Endothelial cell (in vitro differentiated cells): ENCODE results near the gene NEK1. TPM values are rescaled to one million over a fixed set of nuclear protein-coding genes. Genes with fewer than 3 reads are reported as not detected.

ENCODE experiments used
- DNase-seq: peaks from one replicate; pipeline ENCODE4 v3.0.0; 2021; ENCODE audit warnings: low spot score
- H3K27ac Mint-ChIP-seq: one replicate; pipeline ENCODE4 v1.8.0; 2021; ENCODE audit warnings: mixed read lengths, inconsistent platforms; ENCODE audit not compliant: unreplicated experiment
- H3K27me3 Mint-ChIP-seq: one replicate; pipeline ENCODE4 v1.8.0; 2021; ENCODE audit warnings: mild to moderate bottlenecking, moderate library complexity, mixed read lengths, inconsistent platforms; ENCODE audit not compliant: unreplicated experiment
- H3K36me3 Mint-ChIP-seq: one replicate; pipeline ENCODE4 v1.8.0; 2021; ENCODE audit warnings: mild to moderate bottlenecking, low read depth, mixed read lengths, inconsistent platforms; ENCODE audit not compliant: unreplicated experiment
- H3K4me1 Mint-ChIP-seq: one replicate; pipeline ENCODE4 v1.8.0; 2021; ENCODE audit warnings: mild to moderate bottlenecking, mixed read lengths, inconsistent platforms; ENCODE audit not compliant: unreplicated experiment
- H3K4me3 Mint-ChIP-seq: one replicate; pipeline ENCODE4 v1.8.0; 2021; ENCODE audit warnings: mild to moderate bottlenecking, mixed read lengths, inconsistent platforms; ENCODE audit not compliant: unreplicated experiment
- H3K9me3 Mint-ChIP-seq: one replicate; pipeline ENCODE4 v1.8.0; 2021; ENCODE audit warnings: mixed read lengths, inconsistent platforms; ENCODE audit not compliant: unreplicated experiment
- CTCF ChIP-seq: fragments of 200-600 bp; sonication (generic); IDR thresholded peaks from one replicate; pipeline ENCODE4 v1.5.0; 2021; ENCODE audit warnings: antibody characterized with exemption; ENCODE audit not compliant: unreplicated experiment
- total RNA-seq: library from RNA; stranded (reverse); fragmentation: NEBNext Ultra II Directional; extraction: Animal tissue kit (Norgen Biotek cat#: 25700); gene quantifications from one replicate; pipeline ENCODE4 v1.2.1, GENCODE V29; 2021; ENCODE audit not compliant: unreplicated experiment

Gene NEK1
- total RNA-seq, 1 donor from 2014 or later = 12.5 TPM

- Mint-ChIP-seq H3K36me3 (peaks cover 8% of the 10 kb centered on the region), H3K27me3 (no peaks in the 10 kb centered on the region), H3K9me3 (no peaks in the 10 kb centered on the region), H3K4me1 (no peaks in the 10 kb centered on the region), H3K4me3 (no peak overlapping the region), H3K27ac (no peak overlapping the region)
- no peak for TF ChIP-seq CTCF
- no peak for DNase-seq
These were observed 38.0 kb upstream of the NEK1 start for GRCh38 chr4:169650227-169650936.

GRCh38 chr4:169649545-169650226 lies 37.3 kb upstream of the NEK1 start:
- Mint-ChIP-seq H3K27me3 (no peaks in the 10 kb centered on the region), H3K4me3 (no peak overlapping the region), H3K9me3 (no peaks in the 10 kb centered on the region), H3K27ac (no peak overlapping the region), H3K36me3 (peaks cover 8% of the 10 kb centered on the region), H3K4me1 (no peaks in the 10 kb centered on the region)
- no peak for TF ChIP-seq CTCF
- DNase-seq = no peak

- no peak for TF ChIP-seq CTCF
- no peak overlapping the region for H3K4me3 Mint-ChIP-seq
- no peaks in the 10 kb centered on the region for H3K4me1 Mint-ChIP-seq
- H3K27me3 Mint-ChIP-seq = no peaks in the 10 kb centered on the region
- no peak for DNase-seq
- no peak overlapping the region for H3K27ac Mint-ChIP-seq
- no peaks in the 10 kb centered on the region for H3K9me3 Mint-ChIP-seq
- H3K36me3 Mint-ChIP-seq = no peaks in the 10 kb centered on the region
These were observed 33.2 kb upstream of the NEK1 start for GRCh38 chr4:169645627-169646026.

GRCh38 chr4:169644802-169645201 lies 32.4 kb upstream of the NEK1 start:
- no peaks in the 10 kb centered on the region for H3K36me3 Mint-ChIP-seq
- no peak for DNase-seq
- H3K9me3 Mint-ChIP-seq = no peaks in the 10 kb centered on the region
- H3K4me1 Mint-ChIP-seq = no peaks in the 10 kb centered on the region
- H3K27ac Mint-ChIP-seq = no peak overlapping the region
- H3K4me3 Mint-ChIP-seq = no peak overlapping the region
- H3K27me3 Mint-ChIP-seq = no peaks in the 10 kb centered on the region
- no peak for TF ChIP-seq CTCF

GRCh38 chr4:169640261-169640870 lies 28.0 kb upstream of the NEK1 start:
- no peak for TF ChIP-seq CTCF
- no peak for DNase-seq
- Mint-ChIP-seq H3K4me3 (no peak overlapping the region), H3K4me1 (no peaks in the 10 kb centered on the region), H3K9me3 (no peaks in the 10 kb centered on the region), H3K36me3 (peaks cover 3% of the 10 kb centered on the region), H3K27ac (no peak overlapping the region), H3K27me3 (no peaks in the 10 kb centered on the region)
